GM08714 (cell line): ENCODE data around the gene SRRM2.

Source experiments
- H3K4me3 ChIP-seq: fragments of 200-500 bp; sonication (Bioruptor generic); 2 replicates; pipeline ENCODE4 v1.5.1; 2014; ENCODE audit warnings: mild to moderate bottlenecking, low read length, inconsistent platforms
- ZNF274 ChIP-seq: IDR thresholded peaks from 2 replicates; pipeline ENCODE4 v1.6.1; 2012; ENCODE audit warnings: mild to moderate bottlenecking, low read depth, low read length

The SRRM2 gene

GRCh38 chr16:2752035-2752849 is at the start of gene SRRM2:
Gene SRRM2, plus strand, starts transcription at chr16:2752638. Its CDS starts 3,727 bp downstream, at chr16:2756365.
- TF ChIP-seq ZNF274, result no peak

GRCh38 chr16:2702871-2703745 is 49.3 kb upstream of the SRRM2 start:
- no peak for TF ChIP-seq ZNF274
- H3K4me3 ChIP-seq, result no peak overlapping the region

More at GRCh38 chr16:2752035-2752849, at the start of gene SRRM2:
- peak within 1 kb of the TSS; percentile 98 for H3K4me3 ChIP-seq

GRCh38 chr16:2704166-2704982 is 48.1 kb upstream of the SRRM2 start:
- no peak for TF ChIP-seq ZNF274
- H3K4me3 ChIP-seq, result no peak overlapping the region

- no peak overlapping the region for H3K4me3 ChIP-seq
- TF ChIP-seq ZNF274, result no peak
Measured at GRCh38 chr16:2704983-2705275, 47.5 kb upstream of the SRRM2 start.

GRCh38 chr16:2705351-2705750 is 47.1 kb upstream of the SRRM2 start:
- TF ChIP-seq ZNF274, result no peak

GRCh38 chr16:2706085-2706484 is 46.4 kb upstream of the SRRM2 start:
- TF ChIP-seq ZNF274, result no peak
- H3K4me3 ChIP-seq, result no peak overlapping the region

More at GRCh38 chr16:2705351-2705750, 47.1 kb upstream of the SRRM2 start:
- H3K4me3 ChIP-seq, result no peak overlapping the region

- no peak for TF ChIP-seq ZNF274
Measured at GRCh38 chr16:2706611-2707311, 45.7 kb upstream of the SRRM2 start.

GRCh38 chr16:2707368-2708289 is 44.8 kb upstream of the SRRM2 start:
- H3K4me3 ChIP-seq, result no peak overlapping the region
- TF ChIP-seq ZNF274, result no peak

More at GRCh38 chr16:2706611-2707311, 45.7 kb upstream of the SRRM2 start:
- H3K4me3 ChIP-seq, result no peak overlapping the region

- H3K4me3 ChIP-seq, result no peak overlapping the region
- no peak for TF ChIP-seq ZNF274
Measured at GRCh38 chr16:2708290-2708639, 44.2 kb upstream of the SRRM2 start.

GRCh38 chr16:2708955-2709587 is 43.4 kb upstream of the SRRM2 start:
- no peak for TF ChIP-seq ZNF274
- no peak overlapping the region for H3K4me3 ChIP-seq

GRCh38 chr16:2709588-2709984 is 42.9 kb upstream of the SRRM2 start:
- TF ChIP-seq ZNF274, result no peak
- no peak overlapping the region for H3K4me3 ChIP-seq

- no peak for TF ChIP-seq ZNF274
- no peak overlapping the region for H3K4me3 ChIP-seq
Measured at GRCh38 chr16:2710021-2710710, 42.3 kb upstream of the SRRM2 start.
